K562 (cell line): Measurements from ENCODE around the gene PSMG3. TPM values are rescaled to one million over a fixed set of nuclear protein-coding genes. Genes with fewer than 3 reads are reported as not detected.

Source experiments
- ATAC-seq: fragments of 200-7000 bp; cut with Tn5 transposase; 3 replicates; pipeline ENCODE4 v1.9.1; 2020; ENCODE audit warnings: moderate library complexity
- BruUV-seq: library from RNA; stranded (reverse); fragments of 400-500 nt; replicated peaks from 2 replicates; lab custom pipeline; 2021; lab: Mats Ljungman, UMichigan
- CTCF ChIA-PET: fragments of 300-600 bp; formaldehyde crosslinking; extraction: SDS; loops from one replicate; lab custom pipeline; 2021; ENCODE audit warnings: low intra/inter-chr PET ratio; lab: Yijun Ruan, JAX
- POLR2A ChIA-PET: fragments of 300-600, 350-650 bp; sonication (Branson Sonifier 250); formaldehyde crosslinking; extraction: SDS; loops from one replicate; lab custom pipeline; 2021; ENCODE audit warnings: antibody characterized with exemption, inconsistent platforms; lab: Yijun Ruan, JAX
- DNase-seq, 4 experiments: peaks; one replicate each; pipeline versions ENCODE4 v3.0.0 to v3.0.0-alpha.2; 2011 to 2018; ENCODE audit warnings: low spot score in 3 of 4, mixed read lengths in 3 of 4; ENCODE audit errors: extremely low read depth in 1 of 4
- FAIRE-seq: peaks from 2 replicates; lab custom pipeline; 2011; peaks lifted over from hg19 to GRCh38; lab: Jason Lieb, UNC
- H2AFZ ChIP-seq: 2 replicates; pipeline ENCODE4 v1.6.0; 2011; ENCODE audit warnings: low read depth, low read length, control low read depth, inconsistent platforms
- H3K27ac ChIP-seq: fragments of 200-600 bp; 3 replicates; pipeline ENCODE4 v1.8.0; 2011; ENCODE audit warnings: low read depth, mild to moderate bottlenecking, control low read depth, inconsistent platforms, low read length, moderate library complexity, mixed read lengths; ENCODE audit errors: extremely low read depth
- H3K27me3 ChIP-seq, 2 experiments: fragments of 300-600 bp in 1 of 2; 2 replicates in 1 of 2; 3 replicates in 1 of 2; pipeline versions ENCODE4 v1.6.0 to v1.8.0; 2011; ENCODE audit warnings: inconsistent platforms in 2 of 2, low read length in 2 of 2, mild to moderate bottlenecking in 1 of 2, mixed read lengths in 1 of 2, moderate library complexity in 1 of 2; ENCODE audit not compliant: control insufficient read depth in 2 of 2, insufficient read depth in 2 of 2
- H3K36me3 ChIP-seq: fragments of 300-600 bp; 3 replicates; pipeline ENCODE4 v1.8.0; 2011; ENCODE audit warnings: mild to moderate bottlenecking, low read length, inconsistent platforms; ENCODE audit not compliant: control insufficient read depth, insufficient read depth
- H3K4me1 ChIP-seq, 2 experiments: fragments of 200-600 bp in 1 of 2; replicated peaks in 1 of 2; 2 replicates in 1 of 2; 3 replicates in 1 of 2; pipeline versions ENCODE4 v1.5.1 to v1.8.0; 2011; ENCODE audit warnings: inconsistent platforms in 2 of 2, low read length in 2 of 2, mild to moderate bottlenecking in 1 of 2, mixed read lengths in 1 of 2, moderate library complexity in 1 of 2; ENCODE audit not compliant: control insufficient read depth in 2 of 2, insufficient read depth in 2 of 2
- H3K4me2 ChIP-seq: 2 replicates; pipeline ENCODE4 v1.6.1; 2011; ENCODE audit warnings: low read length, control low read depth, inconsistent platforms, mixed read lengths; ENCODE audit not compliant: insufficient read depth
- H3K4me3 ChIP-seq: fragments of 200-600 bp; sonication (generic), shearing (Covaris generic); 2 replicates; pipeline ENCODE4 v1.5.1; 2016; ENCODE audit warnings: control low read depth, inconsistent platforms
- H3K79me2 ChIP-seq: fragments of 200-600 bp; 3 replicates; pipeline ENCODE4 v1.8.0; 2011; ENCODE audit warnings: low read length, inconsistent platforms; ENCODE audit not compliant: control insufficient read depth, insufficient read depth
- H3K9ac ChIP-seq, 2 experiments: 2 replicates each; pipeline versions ENCODE4 v1.6.0 to v1.6.1; 2011; ENCODE audit warnings: low read depth in 2 of 2, low read length in 2 of 2, control low read depth in 1 of 2, inconsistent platforms in 1 of 2, mild to moderate bottlenecking in 1 of 2, mixed read lengths in 1 of 2; ENCODE audit not compliant: insufficient read depth in 1 of 2
- H3K9me1 ChIP-seq: one replicate; pipeline ENCODE4 v1.6.0; 2011; ENCODE audit warnings: inconsistent platforms, mild to moderate bottlenecking, low read length, moderate library complexity; ENCODE audit not compliant: control insufficient read depth, insufficient read depth
- H3K9me3 ChIP-seq: replicated peaks from 2 replicates; pipeline ENCODE4 v1.5.1; 2011; ENCODE audit warnings: low read depth, low read length, inconsistent platforms; ENCODE audit not compliant: control insufficient read depth, insufficient read depth
- H4K20me1 ChIP-seq: replicated peaks from 2 replicates; pipeline ENCODE4 v1.6.1; 2011; ENCODE audit warnings: low read length, inconsistent platforms, mixed read lengths; ENCODE audit not compliant: control insufficient read depth, insufficient read depth
- ARID1B ChIP-seq: fragments of 450-650 bp; IDR thresholded peaks from 2 replicates; pipeline ENCODE4 v1.6.1; 2016; ENCODE audit warnings: antibody characterized with exemption, mild to moderate bottlenecking, inconsistent platforms
- FOSL1 ChIP-seq: fragments of 200-800 bp; sonication (Bioruptor generic); conservative IDR thresholded peaks from 2 replicates; pipeline ENCODE4 v1.6.1; 2016; ENCODE audit warnings: missing genetic modification characterization, missing compliant biosample characterization
- FOXK1 ChIP-seq: sonication (generic); formaldehyde crosslinking; IDR thresholded peaks from 2 replicates; pipeline ENCODE4 v1.8.0; 2022; ENCODE audit warnings: missing genetic modification reagents, mild to moderate bottlenecking, borderline replicate concordance
- HDGF ChIP-seq: fragments of 450-650 bp; IDR thresholded peaks from 2 replicates; pipeline ENCODE4 v1.6.1; 2016
- KLF1 ChIP-seq: fragments of 450-650 bp; IDR thresholded peaks from 2 replicates; pipeline ENCODE4 v1.6.1; 2016; ENCODE audit warnings: missing genetic modification characterization, missing compliant biosample characterization
- MCM5 ChIP-seq: fragments of 450-650 bp; IDR thresholded peaks from 2 replicates; pipeline ENCODE4 v1.6.1; 2016; ENCODE audit warnings: low read depth
- MGA ChIP-seq: fragments of 450-650 bp; IDR thresholded peaks from 2 replicates; pipeline ENCODE4 v1.6.1; 2016; ENCODE audit warnings: mild to moderate bottlenecking, moderate library complexity
- ZNF764 ChIP-seq: fragments of 250-450 bp; sonication (Bioruptor Pico); IDR thresholded peaks from 2 replicates; pipeline ENCODE4 v1.4.0; 2020; ENCODE audit warnings: low read depth, mild to moderate bottlenecking, moderate library complexity
- WGBS: fragments of 100-300 bp; shearing (Covaris generic); methylation state at CpG from one replicate; pipeline ENCODE4 v1.1.6; 2016; ENCODE audit warnings: low coverage, mixed read lengths; ENCODE audit not compliant: insufficient coverage; ENCODE audit errors: missing lambda C conversion rate; 5-methylcytosine and 5-hydroxymethylcytosine counted together
- in situ Hi-C: fragments of 300-500 bp; cut with MboI; formaldehyde crosslinking; loops from 4 replicates; pipeline ENCODE4 v1.15.0; 2018; ENCODE audit warnings: inconsistent platforms, mixed read lengths
- intact Hi-C: fragments of 100-400 bp; cut with micrococcal nuclease; formaldehyde crosslinking; loops from 2 replicates; pipeline ENCODE4 v1.14.2; 2022
- polyA plus RNA-seq, 8 experiments: library from polyadenylated mRNA; depleted of rRNA in 4 of 8; stranded (reverse) in 5 of 8; unstranded in 3 of 8; fragments of >200 nt; fragmentation: Nextera tagmentation in 2 of 8; fragmentation: Illumina TruSeq in 1 of 8; extraction: Ambion mirVana in 2 of 8; extraction: Trizol in 1 of 8; gene quantifications; 2 replicates each; pipeline versions ENCODE4 v1.2.1 to v1.2.3, GENCODE V29; 2011 to 2014; ENCODE audit warnings: inconsistent platforms in 1 of 8, missing spikeins in 1 of 8
- total RNA-seq, 7 experiments: library from RNA; depleted of rRNA in 6 of 7; stranded (reverse); fragments of >200 nt in 6 of 7; fragmentation: Illumina TruSeq in 2 of 7; extraction: Trizol in 2 of 7; gene quantifications; 2 replicates each; pipeline versions ENCODE4 v1.2.1 to v1.2.3, GENCODE V29; 2011 to 2021; ENCODE audit warnings: low replicate concordance in 1 of 7

The PSMG3 gene
- total and polyA plus RNA-seq, 9 of the 15 experiments (the other 6 are each of a cell fraction or from before 2014, with no cell fraction given): 34.8 to 122 (median 80.1) TPM

- Histone ChIP-seq H3K36me3 (no peaks in the 10 kb centered on the region), H3K9ac (peak overlapping the region in 1 of 2 experiments; percentile 58; a peak in 2 of 4 replicates), H3K79me2 (no peaks in the 10 kb centered on the region), H3K4me1 (peaks cover 0 to 29% of the 10 kb centered on the region in 2 experiments; a peak in 2 of 5 replicates), H4K20me1 (peaks cover 11% of the 10 kb centered on the region; the same call in 1 of the 2 replicates), H3K27me3 (peaks cover 71 to 89% of the 10 kb centered on the region in 2 experiments), H2AFZ (peak overlapping the region; percentile 23; the same call in 1 of the 2 replicates), H3K9me3 (no peaks in the 10 kb centered on the region), H3K4me2 (no peak overlapping the region), H3K4me3 (no peak overlapping the region), H3K9me1 (no peaks in the 10 kb centered on the region), H3K27ac (no peak overlapping the region)
- FAIRE-seq (no peak), ATAC-seq (peak; percentile 64), DNase-seq (peak in 3 of 4 experiments; percentile 38 to 58 (median 56))
- CTCF ChIA-PET: no interaction called here
- intact Hi-C loops (no loop called here), in situ Hi-C loops (loop anchor here (10.0 kb wide), 1 partner anchor 619 kb away; no protein-coding TSS in a partner anchor)
- 5% methylated on average over 29 of the region's 34 CpGs for WGBS
- POLR2A ChIA-PET: interaction anchor here (0.7 kb wide), 1 partner anchor 25 kb away, joined by 3 read pairs; no protein-coding TSS in a partner anchor
- BruUV-seq: no TSS peak
- TF ChIP-seq ZNF764 (no peak), FOXK1 (CRISPR knock-in tag) (no peak), MCM5 (no peak), FOSL1 (no peak), HDGF (no peak), KLF1 (no peak), MGA (peak; percentile 16; the same call in 1 of the 2 replicates), ARID1B (no peak)
Observed at GRCh38 chr7:1586126-1586826, 16.4 kb upstream of the PSMG3 start.
